Stomach (tissue), 4 donors: ENCODE data around the gene CELF2.

Experiments used
- CTCF ChIP-seq, 7 experiments: fragments of 450-650 bp in 4 of 7; fragments of 200-600 bp in 3 of 7; sonication (generic) in 3 of 7; IDR thresholded peaks; one replicate each; pipeline ENCODE4 v1.5.1; 2016 to 2019; ENCODE audit warnings: antibody characterized with exemption in 7 of 7, control low read depth in 2 of 7, mild to moderate bottlenecking in 1 of 7
- POLR2A ChIP-seq, 4 donors: fragments of 450-650 bp; IDR thresholded peaks; one replicate each; pipeline ENCODE4 v1.6.1; 2016; ENCODE audit warnings: antibody characterized with exemption in 4 of 4, control low read depth in 2 of 4, mild to moderate bottlenecking in 1 of 4, moderate library complexity in 1 of 4

GRCh38 chr10:11104772-11105675 lies 87.4 kb downstream of the CELF2 start:
- no peak for TF ChIP-seq POLR2A (IDR thresholded peaks at IDR 0.05)
- TF ChIP-seq CTCF (IDR thresholded peaks at IDR 0.05): no peak
